Activated T-cell treated with anti-CD3 and anti-CD28 coated beads, Interleukin-2, amount 50 U/mL, for 24 hours (primary cell): ENCODE results near the gene TMEM192.
"Not testable (repeated sequence)": the region's sequence is repeated elsewhere in the genome, so short reads cannot be mapped to it uniquely, and the experiment has no call there.

Experiments
- DNase-seq: peaks from one replicate; pipeline ENCODE4 v3.0.0-alpha.2; 2020
- H3K27ac Mint-ChIP-seq: 2 replicates; pipeline ENCODE4 v1.8.0; 2020; ENCODE audit warnings: mild to moderate bottlenecking, mixed read lengths
- H3K27me3 Mint-ChIP-seq: 2 replicates; pipeline ENCODE4 v1.8.0; 2020; ENCODE audit warnings: mixed read lengths
- H3K36me3 Mint-ChIP-seq: 2 replicates; pipeline ENCODE4 v1.8.0; 2020; ENCODE audit warnings: low read depth, mixed read lengths
- H3K4me1 Mint-ChIP-seq: 2 replicates; pipeline ENCODE4 v1.8.0; 2020; ENCODE audit warnings: low read depth, mixed read lengths
- H3K4me3 Mint-ChIP-seq: 2 replicates; pipeline ENCODE4 v1.8.0; 2020; ENCODE audit warnings: mild to moderate bottlenecking, moderate library complexity, mixed read lengths
- H3K9me3 Mint-ChIP-seq: 2 replicates; pipeline ENCODE4 v1.8.0; 2020; ENCODE audit warnings: mixed read lengths

The TMEM192 gene

DNA sequence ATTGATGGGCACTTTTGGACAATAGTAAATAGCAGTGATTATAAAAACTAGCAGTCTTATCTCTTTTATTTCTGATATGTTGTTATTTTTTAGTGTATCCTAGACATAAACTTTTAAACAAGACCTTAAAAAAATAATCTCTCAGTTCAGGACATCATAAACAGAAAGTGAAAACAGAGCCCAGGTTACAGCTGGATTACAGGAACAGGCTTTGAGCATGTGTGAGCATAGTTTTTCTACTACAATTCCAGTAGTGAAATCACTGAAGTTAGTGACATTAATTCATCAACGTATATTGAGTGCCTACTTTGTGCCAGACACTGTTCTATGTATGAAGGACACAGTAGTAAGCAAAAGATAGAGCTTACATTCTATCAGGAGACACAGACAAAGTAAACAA, 42.1 kb downstream of the TMEM192 start:
- H3K9me3 Mint-ChIP-seq, result no peaks in the 10 kb centered on the region
- no peak overlapping the region for H3K4me3 Mint-ChIP-seq
- no peak for DNase-seq
- no peak overlapping the region for H3K27ac Mint-ChIP-seq
- H3K36me3 Mint-ChIP-seq, result peaks cover 6% of the 10 kb centered on the region
- no peaks in the 10 kb centered on the region for H3K4me1 Mint-ChIP-seq
- H3K27me3 Mint-ChIP-seq, result no peaks in the 10 kb centered on the region

DNA sequence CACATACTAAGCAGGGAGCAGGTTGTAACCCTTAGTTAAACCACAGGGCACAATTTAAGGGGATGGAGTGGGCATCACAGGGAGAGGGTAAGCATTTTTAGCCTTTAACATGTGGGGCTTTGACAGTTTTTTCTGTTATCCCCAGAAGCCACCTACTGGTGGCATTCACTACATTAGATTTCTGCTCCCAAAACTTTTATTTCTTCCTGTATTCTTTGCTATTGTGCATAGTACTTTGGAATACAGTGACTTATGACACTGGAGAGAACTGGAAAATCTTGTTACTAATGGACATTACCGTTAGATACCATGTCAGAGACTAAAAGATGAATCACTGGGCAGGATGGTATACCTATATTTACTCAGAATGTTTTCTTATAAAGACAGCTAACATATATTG, 51.7 kb downstream of the TMEM192 start:
- H3K4me3 Mint-ChIP-seq, result no peak overlapping the region
- H3K9me3 Mint-ChIP-seq, result no peaks in the 10 kb centered on the region
- H3K27ac Mint-ChIP-seq, result no peak overlapping the region
- no peaks in the 10 kb centered on the region for H3K27me3 Mint-ChIP-seq
- DNase-seq, result no peak
- no peaks in the 10 kb centered on the region for H3K4me1 Mint-ChIP-seq
- H3K36me3 Mint-ChIP-seq, result no peaks in the 10 kb centered on the region

DNA sequence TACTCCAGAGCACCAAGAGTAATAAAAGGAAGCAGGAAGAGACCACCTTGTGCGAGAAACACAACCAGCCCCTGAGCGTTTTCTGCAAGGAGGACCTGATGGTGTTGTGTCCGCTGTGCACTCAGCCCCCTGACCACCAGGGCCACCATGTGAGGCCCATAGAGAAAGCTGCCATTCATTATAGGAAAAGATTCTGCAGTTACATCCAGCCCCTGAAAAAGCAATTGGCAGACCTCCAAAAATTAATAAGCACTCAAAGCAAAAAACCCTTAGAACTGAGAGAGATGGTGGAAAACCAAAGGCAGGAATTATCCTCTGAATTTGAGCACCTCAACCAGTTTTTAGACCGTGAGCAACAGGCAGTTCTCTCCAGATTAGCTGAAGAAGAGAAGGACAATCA, 53.3 kb downstream of the TMEM192 start:
- H3K4me1 Mint-ChIP-seq, result no peaks in the 10 kb centered on the region
- no peak for DNase-seq
- H3K27ac Mint-ChIP-seq, result no peak overlapping the region
- no peak overlapping the region for H3K4me3 Mint-ChIP-seq
- no peaks in the 10 kb centered on the region for H3K27me3 Mint-ChIP-seq
- no peaks in the 10 kb centered on the region for H3K9me3 Mint-ChIP-seq
- H3K36me3 Mint-ChIP-seq, result no peaks in the 10 kb centered on the region

DNA sequence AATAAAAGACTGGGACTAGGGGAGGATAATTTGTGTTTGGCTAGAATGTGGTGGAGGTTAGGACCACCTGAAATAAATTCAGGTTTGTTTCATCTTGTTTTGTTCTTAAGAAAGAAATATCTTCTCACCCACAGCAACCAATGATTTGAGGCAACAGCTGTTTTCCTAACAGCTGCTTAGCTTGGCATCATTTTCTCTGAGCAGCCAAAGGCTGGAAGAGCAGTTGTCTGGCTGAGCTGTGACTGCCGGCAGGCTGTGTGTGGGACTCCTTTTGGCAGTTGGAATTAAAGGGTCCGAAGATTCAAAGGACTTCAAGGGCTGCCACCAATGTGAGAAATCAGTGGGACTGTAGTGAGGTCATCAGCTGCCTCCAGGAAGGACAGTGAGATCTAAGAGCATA, 54.0 kb downstream of the TMEM192 start:
- H3K4me1 Mint-ChIP-seq, result no peaks in the 10 kb centered on the region
- no peak overlapping the region for H3K4me3 Mint-ChIP-seq
- H3K27ac Mint-ChIP-seq, result no peak overlapping the region
- H3K36me3 Mint-ChIP-seq, result no peaks in the 10 kb centered on the region
- DNase-seq, result no peak
- H3K9me3 Mint-ChIP-seq, result no peaks in the 10 kb centered on the region
- H3K27me3 Mint-ChIP-seq, result no peaks in the 10 kb centered on the region

DNA sequence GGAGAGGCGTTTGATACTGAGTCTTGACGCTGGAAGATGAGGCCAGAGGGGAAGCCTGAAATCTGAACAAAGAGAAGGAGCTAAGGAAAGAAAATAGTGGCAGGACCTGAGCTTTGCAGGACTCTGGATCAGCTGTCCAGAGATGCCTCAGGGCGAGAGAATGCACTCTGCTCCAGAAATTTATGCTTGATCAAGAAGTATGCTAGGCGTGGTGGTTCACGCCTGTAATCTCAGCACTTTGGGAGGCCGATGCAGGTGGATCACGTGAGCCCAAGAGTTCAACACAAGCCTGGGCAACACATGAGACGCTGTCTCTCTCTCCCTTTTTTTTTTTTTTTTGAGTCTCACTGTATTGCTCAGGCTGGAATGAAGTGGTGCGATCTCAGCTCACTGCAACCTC, 57.1 kb downstream of the TMEM192 start:
- H3K36me3 Mint-ChIP-seq, result no peaks in the 10 kb centered on the region
- DNase-seq, result no peak
- H3K4me3 Mint-ChIP-seq, result no peak overlapping the region
- H3K4me1 Mint-ChIP-seq, result no peaks in the 10 kb centered on the region
- no peaks in the 10 kb centered on the region for H3K27me3 Mint-ChIP-seq
- H3K9me3 Mint-ChIP-seq, result no peaks in the 10 kb centered on the region
- no peak overlapping the region for H3K27ac Mint-ChIP-seq

DNA sequence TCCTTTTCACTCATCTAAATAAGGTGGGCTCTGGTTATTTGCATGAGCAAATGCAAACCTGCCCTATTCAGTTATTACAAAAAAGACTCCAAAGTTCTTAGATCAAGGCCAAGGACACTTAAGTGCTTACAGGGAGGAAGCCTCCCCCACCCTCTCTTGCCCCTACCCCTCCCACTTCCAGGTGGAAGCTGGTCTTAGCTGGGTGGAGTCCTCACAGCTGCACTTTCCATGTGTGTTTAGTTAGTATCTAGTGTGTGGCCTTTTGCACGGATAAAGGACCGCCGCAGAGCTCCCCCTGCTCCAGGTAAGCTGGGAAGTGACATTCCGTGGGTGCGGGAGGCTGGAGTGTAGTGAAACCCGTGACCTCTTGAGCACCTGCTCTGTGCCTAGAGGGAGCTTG, 59.0 kb downstream of the TMEM192 start, which contains the start of gene TRIM75:
TSS of gene TRIM75 (plus strand) at position 222 of the 400 bp plus-strand sequence. CDS start 5,282 bp downstream, outside the sequence.
- DNase-seq, result no peak
- H3K9me3 Mint-ChIP-seq, result no peaks in the 10 kb centered on the region
- no peak within 1 kb of the TSS for H3K4me3 Mint-ChIP-seq
- H3K36me3 Mint-ChIP-seq, result no peaks in the 10 kb centered on the region
- H3K27me3 Mint-ChIP-seq, result no peaks in the 10 kb centered on the region
- no peaks in the 10 kb centered on the region for H3K4me1 Mint-ChIP-seq
- H3K27ac Mint-ChIP-seq, result no peak within 1 kb of the TSS

DNA sequence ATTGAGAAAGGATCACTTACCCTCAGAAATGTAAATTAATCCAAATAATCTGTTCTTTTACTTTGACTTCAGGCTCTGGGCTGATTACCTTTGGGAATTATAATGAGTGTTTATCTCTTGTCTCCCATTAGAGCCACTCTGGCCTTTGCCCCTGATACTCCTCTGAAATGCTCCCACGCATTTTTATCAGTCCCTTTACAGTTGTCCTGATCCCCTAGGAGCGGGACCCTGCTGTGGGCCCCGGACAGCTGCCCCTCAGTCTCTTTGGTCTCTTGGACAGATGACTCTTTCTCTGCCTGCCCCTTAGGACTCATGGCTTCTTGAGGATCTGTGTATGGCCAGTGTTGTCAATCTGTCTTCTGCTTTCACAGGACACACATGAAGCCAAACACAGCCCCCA, 60.0 kb downstream of the TMEM192 start:
- Mint-ChIP-seq H3K4me3 (no peak overlapping the region), H3K4me1 (no peaks in the 10 kb centered on the region), H3K36me3 (no peaks in the 10 kb centered on the region), H3K27ac (no peak overlapping the region), H3K27me3 (no peaks in the 10 kb centered on the region), H3K9me3 (no peaks in the 10 kb centered on the region)
- no peak for DNase-seq

DNA sequence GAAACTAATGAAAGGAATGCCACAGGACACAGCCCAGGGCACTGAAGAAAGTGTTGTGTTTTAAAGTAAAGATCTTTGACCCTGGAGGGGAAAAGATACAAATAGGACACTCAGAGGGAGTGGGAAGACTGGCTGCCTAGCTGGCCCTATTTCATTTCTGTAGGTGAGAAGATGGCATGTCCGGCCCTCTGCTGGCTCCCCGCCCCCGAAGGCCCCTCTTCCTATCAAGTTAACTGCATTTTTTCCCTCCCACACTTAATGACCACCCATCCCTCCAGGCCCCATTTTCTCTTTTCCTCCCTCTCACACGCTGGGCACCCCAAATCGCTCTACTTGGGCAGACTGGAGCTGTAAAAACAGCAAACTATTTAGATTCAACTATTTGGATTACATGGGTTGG, 64.5 kb downstream of the TMEM192 start:
- no peak overlapping the region for H3K4me3 Mint-ChIP-seq
- H3K27me3 Mint-ChIP-seq, result peaks cover 5% of the 10 kb centered on the region
- H3K9me3 Mint-ChIP-seq, result no peaks in the 10 kb centered on the region
- no peaks in the 10 kb centered on the region for H3K36me3 Mint-ChIP-seq
- H3K4me1 Mint-ChIP-seq, result no peaks in the 10 kb centered on the region
- no peak for DNase-seq
- H3K27ac Mint-ChIP-seq, result no peak overlapping the region

DNA sequence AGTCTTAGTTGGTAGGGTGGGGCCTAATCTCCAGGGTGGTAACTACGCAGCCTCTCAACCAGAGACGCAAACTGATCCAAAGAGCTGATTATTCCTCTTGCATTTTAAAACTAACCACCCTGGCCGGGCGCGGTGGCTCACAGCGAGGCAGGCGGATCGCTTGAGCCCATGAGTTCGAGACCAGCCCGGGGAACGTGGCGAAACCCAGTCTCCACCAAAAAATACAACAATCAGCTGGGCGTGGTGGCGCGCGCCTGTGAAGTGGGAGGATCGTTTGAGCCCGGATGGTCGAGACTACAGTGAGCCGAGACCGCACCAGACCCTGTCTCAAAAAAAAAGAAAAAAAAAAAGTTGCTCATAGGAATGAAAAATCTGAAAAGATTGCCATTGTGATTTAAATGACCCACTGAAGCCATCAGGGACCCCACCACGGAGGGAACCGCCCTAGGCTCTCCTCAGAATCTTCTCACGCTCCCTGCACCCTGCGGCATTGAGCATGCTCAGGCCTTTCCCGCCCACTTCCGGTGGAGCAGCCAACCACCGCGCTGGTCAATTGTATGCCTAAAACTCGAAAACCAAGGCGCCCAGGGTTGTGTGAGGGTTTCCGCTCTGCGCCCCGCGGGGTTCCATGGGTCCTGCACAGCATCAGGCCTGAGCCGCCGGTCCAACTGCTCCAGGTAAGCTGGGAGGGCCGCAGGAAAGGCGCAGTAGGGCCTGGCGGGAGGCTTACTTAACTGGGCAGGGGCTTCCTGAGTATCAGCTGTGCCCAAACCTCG, 81.0 kb downstream of the TMEM192 start, which contains the start of gene TRIM60:
TSS of gene TRIM60 (plus strand) at position 564 of the 776 bp plus-strand sequence. CDS start 8,074 bp downstream, outside the sequence.
- Mint-ChIP-seq H3K4me1 (no peaks in the 10 kb centered on the region), H3K27me3 (peaks cover 6% of the 10 kb centered on the region), H3K36me3 (no peaks in the 10 kb centered on the region), H3K9me3 (no peaks in the 10 kb centered on the region), H3K27ac (no peak within 1 kb of the TSS), H3K4me3 (no peak within 1 kb of the TSS)
- no peak for DNase-seq

DNA sequence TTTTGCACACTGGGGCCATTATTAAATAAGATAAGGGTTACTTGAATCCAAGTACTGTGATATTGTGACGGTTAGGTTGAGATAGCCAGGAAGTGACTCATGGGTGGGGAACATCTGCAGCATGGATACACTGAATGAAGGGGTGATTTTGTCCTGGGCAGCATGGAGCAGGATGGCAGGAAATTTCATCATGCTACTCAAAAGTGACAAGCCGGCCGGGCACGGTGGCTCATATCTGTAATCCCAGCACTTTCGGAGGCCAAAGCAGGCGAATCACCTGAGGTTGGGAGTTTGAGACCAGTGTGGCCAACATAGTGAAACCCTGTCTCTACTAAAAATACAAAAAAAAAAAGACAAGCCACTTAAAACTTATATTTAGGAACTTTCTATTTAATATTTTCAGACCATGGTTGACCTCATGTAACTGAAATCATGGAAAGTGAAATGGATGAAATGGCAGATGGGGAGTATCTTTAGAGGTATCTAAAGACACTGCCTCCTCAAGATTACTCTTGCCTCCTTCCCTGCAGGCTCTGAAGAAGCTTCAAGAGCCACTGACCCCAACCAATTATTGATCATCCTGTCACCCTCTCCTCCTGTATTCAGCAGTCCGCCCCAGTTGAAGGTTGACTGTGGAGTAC, 84.8 kb downstream of the TMEM192 start:
- Mint-ChIP-seq H3K9me3 (no peaks in the 10 kb centered on the region), H3K4me1 (no peaks in the 10 kb centered on the region), H3K36me3 (no peaks in the 10 kb centered on the region), H3K4me3 (no peak overlapping the region), H3K27me3 (peaks cover 10% of the 10 kb centered on the region), H3K27ac (no peak overlapping the region)
- DNase-seq, result no peak

DNA sequence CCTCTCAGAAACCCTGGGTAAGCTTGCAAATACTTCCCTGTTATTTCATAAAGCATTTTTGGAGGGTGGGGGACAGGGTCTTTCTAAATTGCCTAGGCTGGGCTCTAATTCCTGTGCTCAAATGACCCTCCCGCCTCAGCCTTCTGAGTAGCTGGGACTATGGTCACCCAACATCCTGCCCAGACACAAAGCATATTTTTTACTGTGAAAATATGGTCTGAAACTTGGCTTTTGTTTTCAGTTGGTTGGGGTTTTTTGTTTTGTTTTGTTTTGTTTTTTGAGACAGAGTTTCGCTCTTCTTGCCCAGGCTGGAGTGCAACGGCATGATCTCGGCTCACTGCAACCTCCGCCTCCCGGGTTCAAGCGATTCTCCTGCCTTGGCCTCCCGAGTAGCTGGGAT, 86.9 kb downstream of the TMEM192 start:
- H3K4me1 Mint-ChIP-seq, H3K4me3 Mint-ChIP-seq, H3K9me3 Mint-ChIP-seq, DNase-seq, H3K27ac Mint-ChIP-seq, H3K36me3 Mint-ChIP-seq: not testable (repeated sequence)
- peaks cover 11% of the 10 kb centered on the region for H3K27me3 Mint-ChIP-seq
